GM19023 (cell line): ENCODE data around the gene MED23.
A peak's percentile ranks its signal among the peaks of the same experiment; 100 is the strongest.

Source experiments
- ATAC-seq: cut with Tn5 transposase; IDR thresholded peaks from one replicate; pipeline ENCODE4 v1.9.1; 2021; ENCODE audit warnings: mild to moderate bottlenecking, moderate library complexity; ENCODE audit not compliant: unreplicated experiment

MED23 gene, protein sequence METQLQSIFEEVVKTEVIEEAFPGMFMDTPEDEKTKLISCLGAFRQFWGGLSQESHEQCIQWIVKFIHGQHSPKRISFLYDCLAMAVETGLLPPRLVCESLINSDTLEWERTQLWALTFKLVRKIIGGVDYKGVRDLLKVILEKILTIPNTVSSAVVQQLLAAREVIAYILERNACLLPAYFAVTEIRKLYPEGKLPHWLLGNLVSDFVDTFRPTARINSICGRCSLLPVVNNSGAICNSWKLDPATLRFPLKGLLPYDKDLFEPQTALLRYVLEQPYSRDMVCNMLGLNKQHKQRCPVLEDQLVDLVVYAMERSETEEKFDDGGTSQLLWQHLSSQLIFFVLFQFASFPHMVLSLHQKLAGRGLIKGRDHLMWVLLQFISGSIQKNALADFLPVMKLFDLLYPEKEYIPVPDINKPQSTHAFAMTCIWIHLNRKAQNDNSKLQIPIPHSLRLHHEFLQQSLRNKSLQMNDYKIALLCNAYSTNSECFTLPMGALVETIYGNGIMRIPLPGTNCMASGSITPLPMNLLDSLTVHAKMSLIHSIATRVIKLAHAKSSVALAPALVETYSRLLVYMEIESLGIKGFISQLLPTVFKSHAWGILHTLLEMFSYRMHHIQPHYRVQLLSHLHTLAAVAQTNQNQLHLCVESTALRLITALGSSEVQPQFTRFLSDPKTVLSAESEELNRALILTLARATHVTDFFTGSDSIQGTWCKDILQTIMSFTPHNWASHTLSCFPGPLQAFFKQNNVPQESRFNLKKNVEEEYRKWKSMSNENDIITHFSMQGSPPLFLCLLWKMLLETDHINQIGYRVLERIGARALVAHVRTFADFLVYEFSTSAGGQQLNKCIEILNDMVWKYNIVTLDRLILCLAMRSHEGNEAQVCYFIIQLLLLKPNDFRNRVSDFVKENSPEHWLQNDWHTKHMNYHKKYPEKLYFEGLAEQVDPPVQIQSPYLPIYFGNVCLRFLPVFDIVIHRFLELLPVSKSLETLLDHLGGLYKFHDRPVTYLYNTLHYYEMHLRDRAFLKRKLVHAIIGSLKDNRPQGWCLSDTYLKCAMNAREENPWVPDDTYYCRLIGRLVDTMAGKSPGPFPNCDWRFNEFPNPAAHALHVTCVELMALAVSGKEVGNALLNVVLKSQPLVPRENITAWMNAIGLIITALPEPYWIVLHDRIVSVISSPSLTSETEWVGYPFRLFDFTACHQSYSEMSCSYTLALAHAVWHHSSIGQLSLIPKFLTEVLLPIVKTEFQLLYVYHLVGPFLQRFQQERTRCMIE (N-terminal part only)

DNA sequence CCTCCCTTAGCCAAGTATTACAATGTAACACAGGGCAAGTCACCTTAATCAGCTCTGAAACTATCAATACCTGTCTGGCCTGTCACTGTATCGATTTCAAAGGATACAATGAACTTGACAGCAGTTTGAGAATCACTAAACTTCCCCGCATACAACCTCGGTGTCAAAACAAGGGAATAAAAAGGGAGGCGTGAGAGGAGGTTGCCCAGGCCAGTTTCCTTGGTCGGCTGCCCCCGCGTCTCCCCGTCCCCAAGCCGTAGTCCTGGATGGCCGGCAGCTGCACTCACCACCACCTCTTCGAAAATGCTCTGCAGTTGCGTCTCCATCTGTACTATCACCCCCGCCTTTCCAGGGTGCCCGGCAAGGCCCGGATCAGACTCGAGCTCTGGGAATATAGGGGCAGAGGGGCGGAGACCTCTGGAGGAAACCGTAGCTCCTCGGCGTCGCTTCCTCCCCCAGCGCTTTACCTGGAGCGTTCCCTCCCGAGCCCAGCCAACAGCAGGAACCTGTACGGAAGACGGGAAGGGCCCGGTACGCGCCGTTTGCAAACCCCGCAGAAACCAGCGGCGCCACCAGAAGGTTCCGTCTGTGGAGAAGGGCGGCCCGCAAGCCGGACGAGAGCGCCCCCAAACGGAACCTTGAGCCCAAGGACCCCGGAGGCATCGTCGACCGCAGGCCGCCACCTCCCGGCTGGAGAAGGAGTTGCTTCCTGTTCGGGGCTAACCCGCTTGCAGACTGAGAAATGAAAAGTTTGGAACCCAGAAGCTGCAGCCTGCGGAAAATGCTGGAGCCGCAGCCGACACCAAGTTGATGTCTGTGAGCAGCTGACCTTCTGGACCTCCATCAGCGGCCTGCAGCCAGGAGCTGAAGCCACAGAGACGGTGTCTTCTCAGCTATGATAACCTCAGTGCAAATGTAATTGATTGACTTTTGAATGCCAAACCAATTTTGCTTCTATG lies at the start of gene MED23:
Gene MED23, minus strand, starts transcription at position 519 of the 959 bp plus-strand sequence. Its CDS starts 193 bp downstream, at position 326.
- peak; percentile 97 for ATAC-seq

DNA sequence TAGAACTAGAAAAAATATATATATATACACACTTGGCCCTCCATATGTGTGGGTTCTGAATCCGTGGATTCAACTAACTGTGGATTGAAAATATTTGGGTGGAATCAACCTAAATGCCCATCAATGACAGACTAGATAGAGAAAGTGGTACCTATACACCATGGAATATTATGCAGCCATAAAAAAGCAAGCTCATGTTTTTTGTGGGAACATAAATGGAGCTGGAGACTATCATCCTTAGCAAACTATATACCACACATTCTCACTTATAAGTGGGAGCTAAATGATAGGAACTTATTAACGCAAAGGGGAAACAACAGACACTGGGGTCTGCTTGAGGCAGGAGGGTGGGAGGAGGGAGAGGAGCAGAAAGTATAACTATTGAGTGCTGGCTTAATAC lies 45.1 kb upstream of the MED23 start:
- no peak for ATAC-seq

DNA sequence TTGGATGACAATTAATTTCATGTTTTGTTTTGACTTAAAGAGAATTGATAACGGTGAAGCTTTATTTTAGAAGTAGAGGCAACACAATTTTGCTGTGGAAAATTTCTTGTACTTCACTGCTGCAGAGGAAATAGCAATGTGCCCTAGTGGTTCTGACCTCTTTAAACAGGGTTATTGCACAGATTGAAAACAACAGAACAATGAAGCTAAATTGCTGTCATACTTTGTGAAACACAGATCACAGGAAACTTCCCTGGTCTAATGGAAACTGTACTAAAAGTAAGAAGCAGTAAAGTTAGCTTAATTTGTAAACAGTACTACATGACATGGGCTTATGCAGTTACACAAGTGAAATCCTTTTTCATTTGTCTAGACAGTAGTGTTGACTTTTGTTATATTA lies 41.8 kb upstream of the MED23 start:
- ATAC-seq: no peak

DNA sequence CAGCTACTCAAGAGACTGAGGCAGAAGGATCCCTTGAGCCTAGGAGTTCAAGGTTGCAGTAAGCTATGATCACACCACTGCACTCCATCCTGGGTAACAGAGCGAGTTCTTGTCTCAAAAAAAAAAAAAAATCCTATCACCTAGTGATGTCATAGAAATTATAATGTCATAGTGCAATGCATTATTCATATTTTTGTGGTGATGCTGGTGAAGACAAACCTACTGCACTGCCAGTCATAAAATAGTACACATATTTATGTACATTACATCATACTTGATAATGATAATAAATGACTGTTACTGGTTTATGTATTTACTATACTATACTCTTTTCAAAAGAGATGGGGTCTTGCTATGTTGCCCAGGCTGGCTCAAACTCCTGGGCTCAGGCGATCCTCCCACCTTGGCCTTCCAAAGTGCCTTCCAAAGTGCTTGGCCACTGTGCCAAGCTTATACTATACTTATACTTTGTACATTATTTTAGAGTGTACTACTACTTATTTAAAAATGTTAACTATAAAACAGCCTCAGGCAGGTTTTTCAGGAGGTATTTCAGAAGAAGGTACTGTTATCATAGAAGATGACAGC lies 35.6 kb upstream of the MED23 start:
- ATAC-seq: no peak

DNA sequence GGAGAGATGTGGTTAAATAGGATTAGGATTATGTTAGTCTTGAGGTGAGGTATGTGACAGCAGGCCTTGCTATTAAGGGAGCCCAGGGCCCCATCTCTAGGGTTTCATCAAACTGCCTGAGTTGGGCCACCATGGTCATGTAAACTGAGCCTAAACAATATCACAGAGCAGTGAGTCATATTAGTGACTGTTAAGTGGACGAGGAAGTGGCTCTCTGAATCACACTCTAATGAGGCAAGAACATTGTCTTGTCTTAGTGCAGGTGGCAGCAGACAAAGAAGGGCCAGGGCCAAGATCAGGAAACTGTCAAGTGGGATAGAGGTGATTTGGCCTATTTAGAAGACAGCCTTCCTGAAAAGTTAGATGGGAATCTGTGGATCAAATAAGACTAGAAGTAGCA lies 32.2 kb upstream of the MED23 start:
- no peak for ATAC-seq

DNA sequence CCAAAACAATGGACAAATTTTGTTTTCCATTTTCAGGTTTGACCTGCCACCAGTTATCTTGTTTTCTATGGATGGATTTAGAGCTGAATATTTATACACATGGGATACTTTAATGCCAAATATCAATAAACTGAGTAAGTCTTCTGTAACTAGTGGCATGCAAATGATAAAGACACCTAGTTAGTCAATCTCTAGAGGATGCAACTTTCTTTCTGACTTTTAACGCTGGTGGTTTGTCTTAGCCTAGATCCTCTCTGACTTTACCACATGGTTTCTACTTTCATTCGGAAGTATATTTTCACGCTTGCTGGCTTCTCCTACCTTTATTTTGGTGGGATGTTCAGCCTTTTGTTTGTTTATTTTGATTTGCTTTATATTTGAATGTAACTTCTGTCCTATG lies 30.2 kb upstream of the MED23 start:
- ATAC-seq: no peak

DNA sequence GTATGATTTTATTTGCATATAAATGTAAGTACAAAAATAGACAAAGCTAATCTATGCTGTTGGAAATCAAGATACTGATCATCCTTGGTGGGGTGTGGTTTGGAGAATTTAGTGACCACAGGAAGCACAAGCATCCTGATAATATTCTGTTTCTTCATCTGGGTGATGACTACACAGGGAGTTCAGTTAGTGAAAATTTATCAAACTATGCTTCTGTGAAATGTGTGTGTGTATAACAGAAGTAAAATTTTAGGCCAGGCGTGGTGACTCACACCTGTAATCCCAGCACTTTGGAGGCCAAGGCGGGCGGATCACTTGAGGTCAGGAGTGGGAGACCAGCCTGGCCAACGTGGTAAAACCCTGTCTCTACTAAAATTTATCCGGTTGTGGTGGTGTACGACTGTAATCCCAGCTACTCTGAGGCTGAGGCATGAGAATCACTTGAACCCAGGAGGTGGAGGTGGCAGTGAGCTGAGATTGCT lies 29.6 kb upstream of the MED23 start:
- ATAC-seq: no peak

DNA sequence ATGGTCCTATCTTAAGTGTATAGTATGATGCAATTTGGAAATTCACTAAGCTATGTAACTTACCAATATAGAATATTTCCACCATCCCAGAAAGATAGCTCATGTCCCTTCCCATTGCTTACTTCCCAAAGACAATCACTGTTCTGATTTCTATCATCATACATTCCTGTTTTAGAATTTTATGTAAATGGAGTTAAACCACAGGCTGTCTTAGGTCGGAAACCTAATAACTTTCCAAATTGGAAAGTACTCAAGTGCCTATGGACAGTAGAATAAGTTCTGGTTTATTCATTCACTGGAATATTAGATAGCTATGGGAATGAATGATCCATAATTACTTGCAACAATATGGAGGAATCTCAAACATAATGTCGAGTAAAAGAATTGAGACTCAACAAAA lies 29.2 kb upstream of the MED23 start:
- no peak for ATAC-seq

DNA sequence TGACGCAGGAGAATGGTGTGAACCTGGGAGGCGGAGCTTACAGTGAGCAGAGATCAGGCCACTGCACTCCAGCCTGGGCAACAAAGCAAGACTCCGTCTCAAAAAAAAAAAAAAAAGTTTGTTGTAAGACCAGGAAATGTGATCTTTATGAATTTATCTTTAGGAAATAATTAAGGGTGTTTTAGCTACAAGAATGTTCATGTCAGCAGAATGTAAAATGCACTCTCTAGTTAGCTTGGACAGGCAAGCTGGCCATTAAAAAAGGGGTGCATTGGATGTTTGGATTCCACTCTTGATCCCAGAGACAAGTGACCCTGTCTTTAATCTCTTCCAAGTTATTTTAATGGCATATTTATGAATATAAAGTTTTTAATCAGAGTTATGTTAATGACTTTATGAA lies 28.6 kb upstream of the MED23 start:
- ATAC-seq: no peak

DNA sequence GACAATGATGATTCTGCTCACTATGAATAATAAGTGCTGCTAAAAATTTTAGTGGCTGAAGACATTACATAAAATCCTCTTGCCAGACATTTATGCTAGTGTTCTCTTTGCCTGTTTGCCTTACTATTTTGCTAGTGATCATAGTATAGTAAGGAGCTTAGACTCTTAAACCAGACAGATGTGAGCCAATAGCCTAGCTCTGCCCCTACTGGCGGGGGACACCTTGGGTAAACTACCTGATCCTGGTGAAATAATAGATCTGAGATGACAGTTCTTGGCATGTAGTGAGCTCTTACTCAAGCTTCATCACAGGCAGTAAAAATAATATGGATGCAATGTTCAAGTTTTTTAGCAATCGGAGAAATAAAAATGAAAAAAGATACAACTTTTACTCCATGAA lies 27.9 kb upstream of the MED23 start:
- ATAC-seq: no peak

DNA sequence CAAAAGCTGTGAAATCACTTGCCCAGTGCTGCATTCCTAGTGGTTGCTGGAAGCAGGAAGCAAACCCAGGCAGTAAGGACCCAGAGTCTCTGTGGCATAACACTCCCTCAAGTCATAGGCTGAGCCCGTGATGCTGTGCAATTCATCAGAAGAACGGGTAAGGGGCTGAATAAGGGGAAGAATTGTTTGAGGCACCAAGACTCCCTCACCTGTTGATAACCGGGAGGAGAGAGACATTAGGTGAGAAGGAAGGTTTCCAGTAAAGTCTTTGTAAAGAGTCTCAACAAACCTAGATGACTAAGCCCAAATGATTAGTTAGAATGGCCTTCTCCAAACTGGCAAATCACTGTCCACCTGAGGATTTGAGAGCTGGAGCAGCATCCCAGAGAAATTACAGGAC lies 27.3 kb upstream of the MED23 start:
- no peak for ATAC-seq

DNA sequence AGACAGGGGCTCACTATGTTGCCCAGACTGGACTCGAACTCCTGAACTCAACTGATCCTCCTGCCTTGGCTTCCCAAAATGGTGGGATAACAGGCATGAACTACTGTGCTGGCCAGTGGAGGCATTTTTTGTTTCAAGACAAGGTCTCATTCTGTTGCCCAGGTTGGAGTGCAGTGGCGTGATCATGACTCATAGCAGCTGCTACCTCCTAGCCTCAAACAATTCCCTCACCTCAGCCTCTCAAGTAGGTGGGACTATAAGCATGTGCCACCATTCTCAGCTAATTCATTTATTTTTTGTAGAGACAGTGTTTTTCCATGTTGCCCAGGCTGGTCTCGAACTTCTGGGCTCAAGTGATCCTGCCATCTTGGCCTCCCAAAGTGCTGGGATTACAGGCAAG lies 26.3 kb upstream of the MED23 start:
- no peak for ATAC-seq

DNA sequence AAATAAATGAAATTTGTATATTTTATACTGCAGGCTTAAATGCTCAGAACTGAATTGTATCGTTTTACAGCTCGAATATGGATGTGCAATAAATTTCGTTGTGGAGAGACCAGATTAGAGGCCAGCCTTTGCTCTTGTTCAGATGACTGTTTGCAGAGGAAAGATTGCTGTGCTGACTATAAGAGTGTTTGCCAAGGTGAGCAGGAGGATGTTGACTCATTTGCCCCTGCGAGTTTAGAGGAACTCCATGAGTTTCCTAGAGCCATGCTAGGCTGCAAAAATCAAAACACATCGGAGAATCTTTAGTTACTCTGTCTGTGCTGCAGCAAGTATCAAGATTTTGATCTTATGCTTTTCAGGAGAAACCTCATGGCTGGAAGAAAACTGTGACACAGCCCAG lies 24.4 kb upstream of the MED23 start:
- no peak for ATAC-seq

DNA sequence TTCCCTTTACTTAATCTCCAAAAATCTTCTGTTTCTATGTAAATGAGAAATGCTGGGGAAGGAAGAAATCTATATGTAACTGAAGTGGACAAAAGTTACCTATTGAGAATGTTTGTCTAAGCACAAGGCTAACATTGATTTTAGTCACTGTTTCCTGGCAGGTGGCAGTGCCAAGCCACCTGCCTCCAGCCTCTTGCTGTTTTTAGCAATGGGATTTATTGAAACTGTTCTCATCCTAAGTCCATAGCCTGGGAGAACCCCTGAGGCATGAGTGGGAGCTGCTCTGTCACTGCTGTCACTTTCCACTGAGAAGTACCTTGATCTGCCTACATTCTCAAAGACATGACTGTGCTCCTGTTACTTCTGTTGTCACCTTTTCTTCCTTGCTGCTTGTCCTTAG lies 23.7 kb upstream of the MED23 start:
- no peak for ATAC-seq

DNA sequence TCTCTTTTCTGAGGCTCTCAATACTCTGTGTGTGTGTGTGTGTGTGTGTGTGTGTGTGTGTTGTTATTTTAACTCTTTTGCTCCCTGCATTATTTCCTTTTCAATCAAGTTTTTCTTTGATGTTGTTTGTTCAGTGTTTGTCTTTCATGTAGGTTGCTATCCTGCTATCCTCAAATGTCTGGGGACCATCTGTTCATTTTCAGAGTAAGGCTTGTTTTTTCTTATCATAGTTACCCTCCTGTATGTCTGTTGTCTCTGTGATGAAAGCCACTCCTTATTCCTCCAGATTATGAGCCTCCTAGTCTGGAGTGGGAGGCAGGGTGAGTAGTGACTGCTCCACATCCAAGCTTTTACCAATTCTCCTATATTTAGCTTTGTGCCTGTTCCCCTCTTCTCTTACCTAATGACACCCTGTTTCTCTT lies 18.2 kb upstream of the MED23 start:
- no peak for ATAC-seq

DNA sequence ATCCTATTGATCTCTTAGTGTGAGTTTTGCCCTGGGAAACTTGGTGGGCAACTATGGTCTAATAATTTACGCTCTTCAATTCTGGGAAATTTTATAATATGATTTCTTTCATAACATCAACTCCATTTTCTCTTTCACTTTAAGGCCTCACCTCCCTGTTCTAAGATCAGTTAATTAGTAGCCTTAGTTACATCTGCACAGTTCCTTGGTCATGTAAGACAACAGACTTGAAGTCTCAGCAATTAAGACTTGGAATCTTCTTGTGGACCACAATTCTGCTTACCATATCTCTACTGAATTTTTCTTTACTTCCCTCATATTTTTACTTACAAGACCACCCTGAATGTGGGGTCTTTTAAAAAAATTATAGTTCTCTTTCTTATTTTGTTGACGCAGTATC lies 17.8 kb upstream of the MED23 start:
- no peak for ATAC-seq

DNA sequence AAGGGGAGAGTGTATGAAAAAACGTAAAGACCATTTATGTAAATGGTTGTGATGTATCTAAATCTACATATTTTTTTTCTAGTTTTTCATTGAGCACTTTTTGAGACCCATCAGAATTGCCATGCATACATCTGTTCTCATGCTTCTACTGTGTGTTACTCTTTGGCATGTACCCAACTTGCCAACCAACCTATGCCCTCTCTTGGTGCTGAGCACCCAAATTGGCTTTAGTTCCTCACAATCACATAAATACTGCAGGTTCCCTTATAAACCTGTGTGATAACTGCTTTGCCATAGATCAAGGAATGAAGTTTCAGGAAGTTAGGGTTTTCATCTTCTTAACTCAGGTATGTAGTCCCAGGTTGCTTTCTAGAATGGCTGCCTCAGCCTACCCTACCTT lies 16.9 kb upstream of the MED23 start:
- no peak for ATAC-seq

DNA sequence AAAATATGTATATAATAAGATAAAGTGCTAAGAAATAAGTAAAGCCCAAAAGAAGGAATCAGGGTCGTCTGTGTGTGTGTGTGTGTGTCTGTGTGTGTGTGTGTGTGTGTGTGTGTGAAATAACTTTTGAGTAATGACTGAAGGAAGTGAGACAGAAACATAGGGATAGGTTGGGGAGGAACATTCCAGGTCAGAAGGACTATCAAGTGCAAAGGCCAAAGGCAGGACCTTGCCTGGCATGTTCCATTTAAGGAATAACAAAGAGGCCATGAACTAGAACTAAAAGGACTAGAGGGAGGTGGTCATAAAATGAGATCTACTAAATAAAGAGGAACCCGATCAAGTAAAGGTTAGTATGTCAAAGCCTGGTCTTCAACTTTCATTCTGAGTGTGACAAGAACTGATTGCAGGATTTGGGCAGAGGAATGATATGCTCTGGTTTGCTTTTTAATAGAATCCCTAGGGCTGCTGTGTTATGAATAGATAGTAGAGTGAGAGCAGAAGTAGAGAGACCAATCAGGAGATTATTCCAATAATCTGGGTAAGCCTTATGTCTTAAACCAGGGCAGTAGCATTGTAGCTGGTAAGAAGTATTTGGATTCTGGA lies 15.9 kb upstream of the MED23 start:
- ATAC-seq: no peak

DNA sequence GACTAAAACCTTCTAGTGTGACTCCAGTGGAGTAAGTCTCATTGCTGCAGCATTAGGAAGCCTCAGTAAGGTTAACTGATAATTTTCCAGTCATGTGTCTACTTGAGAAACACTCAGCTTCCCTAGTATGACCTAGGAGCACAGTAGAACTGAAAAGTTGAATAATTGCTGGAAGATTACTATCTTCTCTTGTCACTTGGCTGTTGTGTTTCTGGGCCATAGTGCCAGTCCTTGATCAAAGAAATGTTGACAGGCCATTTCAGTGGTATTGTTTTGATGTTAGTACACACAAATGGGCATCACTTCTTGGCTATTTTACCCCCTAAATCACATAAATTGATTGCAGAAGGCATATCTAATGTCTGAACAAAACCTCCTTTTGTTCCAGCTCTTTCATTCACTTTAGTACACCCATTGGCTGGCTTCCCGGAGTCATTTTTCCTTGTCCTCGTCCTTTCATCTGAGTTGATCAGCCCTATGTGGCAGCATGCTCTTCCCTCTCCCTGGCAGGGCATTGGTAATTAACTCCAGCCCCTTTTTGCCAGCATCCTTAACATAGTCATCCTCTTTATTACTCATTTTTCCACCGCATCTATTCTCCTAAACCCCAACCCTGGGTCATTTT lies 15.1 kb upstream of the MED23 start:
- ATAC-seq: no peak
